HepG2 (cell line): ENCODE data around the gene MLXIPL. TPM values are rescaled to one million over a fixed set of nuclear protein-coding genes. Genes with fewer than 3 reads are reported as not detected.

Experiments
- AKAP8 ChIP-seq: sonication (generic); formaldehyde crosslinking; IDR thresholded peaks from 2 replicates; pipeline ENCODE4 v1.5.1; 2020; ENCODE audit warnings: mild to moderate bottlenecking, missing genetic modification reagents
- DMAP1 ChIP-seq: IDR thresholded peaks from 2 replicates; pipeline ENCODE4 v1.6.1; 2016
- ETV6 ChIP-seq: sonication (generic); formaldehyde crosslinking; conservative IDR thresholded peaks from 2 replicates; pipeline ENCODE4 v1.4.0; 2020; ENCODE audit warnings: missing genetic modification reagents
- GTF2F1 ChIP-seq: fragments of 150-350 bp; IDR thresholded peaks from 2 replicates; pipeline ENCODE4 v1.6.1; 2014; ENCODE audit warnings: low read length
- MYNN ChIP-seq: sonication (generic); formaldehyde crosslinking; IDR thresholded peaks from 2 replicates; pipeline ENCODE4 v1.4.0; 2020; ENCODE audit warnings: mild to moderate bottlenecking, low read depth, missing genetic modification reagents
- NCOA5 ChIP-seq: sonication (generic); formaldehyde crosslinking; IDR thresholded peaks from 2 replicates; pipeline ENCODE4 v1.4.0; 2020; ENCODE audit warnings: missing genetic modification reagents
- POLR2A ChIP-seq, 2 experiments: IDR thresholded peaks; 2 replicates each; pipeline ENCODE4 v1.6.1; 2011; ENCODE audit warnings: low read depth in 2 of 2, low read length in 2 of 2, mild to moderate bottlenecking in 1 of 2, moderate library complexity in 1 of 2; ENCODE audit not compliant: insufficient read depth in 1 of 2
- SP5 ChIP-seq: IDR thresholded peaks from 2 replicates; pipeline ENCODE4 v1.6.1; 2016; ENCODE audit warnings: low read depth, borderline replicate concordance
- ZBTB20 ChIP-seq: sonication (generic); formaldehyde crosslinking; IDR thresholded peaks from 2 replicates; pipeline ENCODE4 v1.8.1; 2023; ENCODE audit warnings: missing genetic modification reagents, low read depth, mild to moderate bottlenecking, borderline replicate concordance
- ZBTB8A ChIP-seq: sonication (generic); formaldehyde crosslinking; IDR thresholded peaks from 2 replicates; pipeline ENCODE4 v1.4.0; 2020; ENCODE audit warnings: mild to moderate bottlenecking, low read depth, missing genetic modification reagents, borderline replicate concordance
- ZFY ChIP-seq: sonication (generic); formaldehyde crosslinking; IDR thresholded peaks from 2 replicates; pipeline ENCODE4 v1.4.0; 2020; ENCODE audit warnings: missing genetic modification reagents
- ZNF891 ChIP-seq: sonication (generic); formaldehyde crosslinking; IDR thresholded peaks from 2 replicates; pipeline ENCODE4 v1.5.0; 2020; ENCODE audit warnings: mild to moderate bottlenecking, missing genetic modification reagents
- ZSCAN12 ChIP-seq: sonication (generic); formaldehyde crosslinking; IDR thresholded peaks from 2 replicates; pipeline ENCODE4 v1.9.0; 2021; ENCODE audit warnings: mild to moderate bottlenecking, missing genetic modification reagents
- polyA plus RNA-seq, 8 experiments: library from polyadenylated mRNA; depleted of rRNA in 3 of 8; stranded (reverse) in 7 of 8; unstranded in 1 of 8; fragments of >200 nt; fragmentation: Illumina TruSeq in 4 of 8; extraction: Trizol in 4 of 8; gene quantifications; 2 replicates each; pipeline versions ENCODE4 v1.2.1 to v1.2.3, GENCODE V29; 2011 to 2016; ENCODE audit warnings: low read depth in 4 of 8, missing spikeins in 1 of 8, mixed read lengths in 1 of 8; ENCODE audit not compliant: insufficient read depth in 1 of 8
- total RNA-seq, 5 experiments: library from RNA; depleted of rRNA; stranded (reverse); fragments of >200 nt; fragmentation: Illumina TruSeq; extraction: Trizol; gene quantifications; 2 replicates each; pipeline ENCODE4 v1.2.3, GENCODE V29; 2016; ENCODE audit warnings: low read depth in 1 of 5
- TF ChIP-seq, protein P1 (sequence below): sonication (generic); formaldehyde crosslinking; IDR thresholded peaks from 2 replicates; pipeline ENCODE4 v1.5.0; 2020; ENCODE audit warnings: missing genetic modification reagents
- TF ChIP-seq, protein P2 (sequence below): sonication (generic); formaldehyde crosslinking; IDR thresholded peaks from 2 replicates; pipeline ENCODE4 v1.4.0; 2020; ENCODE audit warnings: missing genetic modification reagents, borderline replicate concordance
- TF ChIP-seq, protein P3 (sequence below): IDR thresholded peaks from 2 replicates; pipeline ENCODE4 v1.6.1; 2018; ENCODE audit warnings: missing genetic modification reagents

The MLXIPL gene
- total and polyA plus RNA-seq, 2 of the 13 experiments (the other 11 are each of a cell fraction or from before 2014, with no cell fraction given), result 51.6 to 60.1 TPM

DNA sequence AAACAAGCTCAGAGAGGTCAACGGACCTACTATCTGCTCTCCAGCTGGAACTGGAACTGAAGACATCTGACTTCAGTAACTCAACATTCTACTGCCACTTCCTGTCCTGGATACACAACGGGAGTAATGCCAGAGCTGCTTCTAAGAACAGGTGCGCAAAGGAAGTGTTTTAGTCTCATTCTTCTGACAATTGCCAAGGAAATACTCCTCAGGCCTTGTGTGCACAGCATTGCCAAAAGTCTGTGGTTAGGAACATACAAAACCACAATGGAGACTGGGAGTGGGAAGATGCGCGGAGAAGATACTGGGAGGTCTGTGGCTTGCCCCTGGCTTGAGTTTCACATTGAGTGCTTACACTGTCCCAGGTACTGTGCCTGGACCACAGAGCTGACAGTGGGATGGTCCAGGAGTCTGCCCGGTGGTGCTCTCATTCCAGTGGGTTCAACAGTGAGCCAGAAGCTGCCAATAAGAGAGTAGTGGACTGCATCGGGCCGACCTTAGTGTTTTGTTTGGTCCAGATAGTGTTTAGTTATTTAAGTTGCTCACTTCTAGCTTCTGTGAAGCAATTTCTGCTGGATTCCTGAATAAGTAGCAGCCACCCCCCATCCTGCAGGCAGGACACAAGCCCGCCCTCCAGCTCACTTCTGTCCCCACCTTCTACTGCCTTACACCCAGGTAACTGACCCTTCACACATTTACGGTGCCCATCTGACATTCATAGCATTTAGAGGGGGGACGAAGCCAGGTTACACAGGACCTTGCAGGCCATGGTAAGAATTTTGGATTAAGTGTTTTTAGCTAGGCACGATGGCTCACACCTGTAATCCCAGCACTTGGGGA, 56.3 kb downstream of the MLXIPL start (continued):
- TF ChIP-seq ZBTB8A (no peak), GTF2F1 (no peak), ETV6 (no peak), ZNF891 (CRISPR knock-in tag) (no peak), NCOA5 (CRISPR knock-in tag) (no peak), ZFY (CRISPR knock-in tag) (no peak), MYNN (CRISPR knock-in tag) (no peak), AKAP8 (CRISPR knock-in tag) (peak; percentile 26), SP5 (CRISPR knock-in tag) (no peak), DMAP1 (no peak), POLR2A (IDR thresholded peaks at IDR 0.05; ENCODE audit: insufficient read depth in 1 of 2, low read depth in 2 of 2, low read length in 2 of 2) (peak in 1 of 2 experiments; percentile 29; a peak in 2 of 4 replicates), ZSCAN12 (no peak), ZBTB20 (no peak)
- TF ChIP-seq, protein P1, sequence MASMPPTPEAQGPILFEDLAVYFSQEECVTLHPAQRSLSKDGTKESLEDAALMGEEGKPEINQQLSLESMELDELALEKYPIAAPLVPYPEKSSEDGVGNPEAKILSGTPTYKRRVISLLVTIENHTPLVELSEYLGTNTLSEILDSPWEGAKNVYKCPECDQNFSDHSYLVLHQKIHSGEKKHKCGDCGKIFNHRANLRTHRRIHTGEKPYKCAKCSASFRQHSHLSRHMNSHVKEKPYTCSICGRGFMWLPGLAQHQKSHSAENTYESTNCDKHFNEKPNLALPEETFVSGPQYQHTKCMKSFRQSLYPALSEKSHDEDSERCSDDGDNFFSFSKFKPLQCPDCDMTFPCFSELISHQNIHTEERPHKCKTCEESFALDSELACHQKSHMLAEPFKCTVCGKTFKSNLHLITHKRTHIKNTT (CRISPR knock-in tag), result no peak
- TF ChIP-seq, protein P2, sequence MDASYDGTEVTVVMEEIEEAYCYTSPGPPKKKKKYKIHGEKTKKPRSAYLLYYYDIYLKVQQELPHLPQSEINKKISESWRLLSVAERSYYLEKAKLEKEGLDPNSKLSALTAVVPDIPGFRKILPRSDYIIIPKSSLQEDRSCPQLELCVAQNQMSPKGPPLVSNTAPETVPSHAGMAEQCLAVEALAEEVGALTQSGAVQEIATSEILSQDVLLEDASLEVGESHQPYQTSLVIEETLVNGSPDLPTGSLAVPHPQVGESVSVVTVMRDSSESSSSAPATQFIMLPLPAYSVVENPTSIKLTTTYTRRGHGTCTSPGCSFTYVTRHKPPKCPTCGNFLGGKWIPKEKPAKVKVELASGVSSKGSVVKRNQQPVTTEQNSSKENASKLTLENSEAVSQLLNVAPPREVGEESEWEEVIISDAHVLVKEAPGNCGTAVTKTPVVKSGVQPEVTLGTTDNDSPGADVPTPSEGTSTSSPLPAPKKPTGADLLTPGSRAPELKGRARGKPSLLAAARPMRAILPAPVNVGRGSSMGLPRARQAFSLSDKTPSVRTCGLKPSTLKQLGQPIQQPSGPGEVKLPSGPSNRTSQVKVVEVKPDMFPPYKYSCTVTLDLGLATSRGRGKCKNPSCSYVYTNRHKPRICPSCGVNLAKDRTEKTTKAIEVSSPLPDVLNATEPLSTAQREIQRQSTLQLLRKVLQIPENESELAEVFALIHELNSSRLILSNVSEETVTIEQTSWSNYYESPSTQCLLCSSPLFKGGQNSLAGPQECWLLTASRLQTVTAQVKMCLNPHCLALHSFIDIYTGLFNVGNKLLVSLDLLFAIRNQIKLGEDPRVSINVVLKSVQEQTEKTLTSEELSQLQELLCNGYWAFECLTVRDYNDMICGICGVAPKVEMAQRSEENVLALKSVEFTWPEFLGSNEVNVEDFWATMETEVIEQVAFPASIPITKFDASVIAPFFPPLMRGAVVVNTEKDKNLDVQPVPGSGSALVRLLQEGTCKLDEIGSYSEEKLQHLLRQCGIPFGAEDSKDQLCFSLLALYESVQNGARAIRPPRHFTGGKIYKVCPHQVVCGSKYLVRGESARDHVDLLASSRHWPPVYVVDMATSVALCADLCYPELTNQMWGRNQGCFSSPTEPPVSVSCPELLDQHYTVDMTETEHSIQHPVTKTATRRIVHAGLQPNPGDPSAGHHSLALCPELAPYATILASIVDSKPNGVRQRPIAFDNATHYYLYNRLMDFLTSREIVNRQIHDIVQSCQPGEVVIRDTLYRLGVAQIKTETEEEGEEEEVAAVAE (CRISPR knock-in tag), result no peak
- TF ChIP-seq, protein P3, sequence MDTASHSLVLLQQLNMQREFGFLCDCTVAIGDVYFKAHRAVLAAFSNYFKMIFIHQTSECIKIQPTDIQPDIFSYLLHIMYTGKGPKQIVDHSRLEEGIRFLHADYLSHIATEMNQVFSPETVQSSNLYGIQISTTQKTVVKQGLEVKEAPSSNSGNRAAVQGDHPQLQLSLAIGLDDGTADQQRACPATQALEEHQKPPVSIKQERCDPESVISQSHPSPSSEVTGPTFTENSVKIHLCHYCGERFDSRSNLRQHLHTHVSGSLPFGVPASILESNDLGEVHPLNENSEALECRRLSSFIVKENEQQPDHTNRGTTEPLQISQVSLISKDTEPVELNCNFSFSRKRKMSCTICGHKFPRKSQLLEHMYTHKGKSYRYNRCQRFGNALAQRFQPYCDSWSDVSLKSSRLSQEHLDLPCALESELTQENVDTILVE (CRISPR knock-in tag), result no peak
